NT2/D1 (cell line): ENCODE results near the gene AHI1.

Experiments
- SUZ12 ChIP-seq: IDR thresholded peaks from 2 replicates; pipeline ENCODE4 v1.6.1; 2011; ENCODE audit not compliant: insufficient read length, insufficient read depth; ENCODE audit errors: extremely low read depth
- YY1 ChIP-seq: IDR thresholded peaks from 2 replicates; pipeline ENCODE4 v1.6.1; 2011; ENCODE audit not compliant: insufficient read length, insufficient read depth

DNA sequence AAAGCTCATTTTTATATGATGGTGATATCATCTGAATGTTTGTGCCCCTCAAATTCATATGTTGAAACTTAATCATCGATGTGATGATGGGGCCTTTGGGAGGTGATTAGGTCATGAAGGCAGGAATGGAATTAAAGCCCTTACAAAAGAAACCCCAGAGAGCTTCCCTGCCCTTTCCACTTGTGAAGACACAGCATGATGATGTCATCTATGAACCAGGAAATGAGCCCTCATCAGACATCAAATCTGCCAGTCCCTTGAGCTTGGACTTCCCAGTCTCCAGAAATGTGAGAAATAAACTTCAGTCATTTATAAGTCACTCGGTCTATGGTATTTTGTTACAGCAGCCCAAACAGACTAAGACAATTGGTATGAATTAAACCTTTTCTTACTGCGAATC, 163.4 kb downstream of the AHI1 start:
- TF ChIP-seq YY1 (no peak), SUZ12 (no peak)
